Panc1 (cell line): ENCODE results near the gene MECR. TPM values are rescaled to one million over a fixed set of nuclear protein-coding genes. Genes with fewer than 3 reads are reported as not detected.

ENCODE experiments used
- ATAC-seq: fragments of 200-7000 bp; cut with Tn5 transposase; 2 replicates; pipeline ENCODE4 v1.9.1; 2020; ENCODE audit warnings: mild to moderate bottlenecking, moderate library complexity
- BruUV-seq: library from RNA; stranded (reverse); fragments of 400-500 nt; replicated peaks from 2 replicates; lab custom pipeline; 2021; lab: Mats Ljungman, UMichigan
- CTCF ChIA-PET: fragments of 300-600 bp; sonication (Branson Sonifier 250); formaldehyde crosslinking; loops from one replicate; lab custom pipeline; 2022; ENCODE audit warnings: antibody characterized with exemption; lab: Charles Lee
- POLR2A ChIA-PET: fragments of 300-600 bp; sonication (Branson Sonifier 250); formaldehyde crosslinking; loops from one replicate; lab custom pipeline; 2022; ENCODE audit warnings: antibody characterized with exemption; lab: Charles Lee
- DNase-seq: peaks from one replicate; pipeline ENCODE4 v3.0.0-alpha.2; 2010; ENCODE audit warnings: low read depth, low spot score
- H3K27ac ChIP-seq: 2 replicates; pipeline ENCODE4 v1.5.1; 2011; ENCODE audit warnings: mild to moderate bottlenecking, low read length, inconsistent platforms
- H3K27me3 ChIP-seq: fragments of 200-500 bp; sonication (Bioruptor generic); 2 replicates; pipeline ENCODE4 v1.6.0; 2014; ENCODE audit warnings: low read length, inconsistent platforms; ENCODE audit not compliant: control insufficient read depth, insufficient read depth
- H3K36me3 ChIP-seq: fragments of 200-500 bp; sonication (Bioruptor generic); 2 replicates; pipeline ENCODE4 v1.5.1; 2014; ENCODE audit warnings: inconsistent platforms, mild to moderate bottlenecking, low read length, moderate library complexity; ENCODE audit not compliant: control insufficient read depth, insufficient read depth
- H3K4me1 ChIP-seq: 2 replicates; pipeline ENCODE4 v1.5.1; 2011; ENCODE audit warnings: inconsistent platforms, mild to moderate bottlenecking, low read length, moderate library complexity; ENCODE audit not compliant: control insufficient read depth, insufficient read depth
- H3K4me3 ChIP-seq, 2 experiments: 2 replicates each; pipeline ENCODE4 v1.5.1; 2011 to 2012; ENCODE audit warnings: low read depth in 2 of 2, low read length in 2 of 2, mild to moderate bottlenecking in 2 of 2, inconsistent platforms in 1 of 2, moderate library complexity in 1 of 2
- H3K9me3 ChIP-seq: fragments of 200-500 bp; sonication (Bioruptor generic); 2 replicates; pipeline ENCODE4 v1.5.1; 2014; ENCODE audit warnings: low read depth, mild to moderate bottlenecking, inconsistent platforms, low read length, moderate library complexity; ENCODE audit not compliant: control insufficient read depth, insufficient read depth
- CTCF ChIP-seq: fragments of 450-650 bp; IDR thresholded peaks from 2 replicates; pipeline ENCODE4 v1.5.1; 2017; ENCODE audit warnings: mild to moderate bottlenecking
- POLR2AphosphoS5 ChIP-seq: IDR thresholded peaks from 2 replicates; pipeline ENCODE4 v1.6.1; 2012; ENCODE audit warnings: mild to moderate bottlenecking, low read depth, low read length, moderate library complexity
- REST ChIP-seq, 2 experiments: IDR thresholded peaks; 2 replicates each; pipeline ENCODE4 v1.6.1; 2011 to 2012; ENCODE audit warnings: low read depth in 2 of 2, control low read depth in 1 of 2, low read length in 1 of 2, mild to moderate bottlenecking in 1 of 2, moderate library complexity in 1 of 2; ENCODE audit not compliant: insufficient read depth in 1 of 2
- SIN3A ChIP-seq: IDR thresholded peaks from 2 replicates; pipeline ENCODE4 v1.6.1; 2012; ENCODE audit warnings: low read depth, mild to moderate bottlenecking, low read length, moderate library complexity, borderline replicate concordance; ENCODE audit not compliant: insufficient read depth
- TCF7L2 ChIP-seq: IDR thresholded peaks from 2 replicates; pipeline ENCODE4 v1.6.1; 2011; ENCODE audit warnings: mild to moderate bottlenecking, low read depth, low read length, inconsistent platforms
- in situ Hi-C: cut with HindIII; loops from 2 replicates; pipeline ENCODE4 v1.10.0; 2016; ENCODE audit warnings: low sequenced_read_pairs, low pct_unique_long_range_greater_than_20kb
- intact Hi-C: fragments of 100-400 bp; cut with micrococcal nuclease; formaldehyde crosslinking; loops from one replicate; pipeline ENCODE4 v1.10.0; 2022; ENCODE audit not compliant: unreplicated experiment
- total RNA-seq: library from RNA; stranded (reverse); gene quantifications from one replicate; pipeline ENCODE4 v1.2.1, GENCODE V29; 2021; ENCODE audit not compliant: unreplicated experiment

Gene MECR
- total RNA-seq, 1 experiment from 2014 or later = 25.7 TPM

- no peak for ATAC-seq
- ChIA-PET CTCF (no interaction called here), POLR2A (no interaction called here)
- no peak for TF ChIP-seq SIN3A
- no peak for TF ChIP-seq POLR2AphosphoS5
- TF ChIP-seq CTCF = no peak
- no peak for TF ChIP-seq TCF7L2
- no peak for TF ChIP-seq REST (IDR thresholded peaks at IDR 0.05; ENCODE audit: insufficient read depth in 1 of 2, low read depth in 2 of 2, low read length in 1 of 2)
- intact Hi-C loops = no loop called here
- Histone ChIP-seq H3K4me3 (no peak overlapping the region), H3K27me3 (no peaks in the 10 kb centered on the region), H3K36me3 (no peaks in the 10 kb centered on the region), H3K9me3 (no peaks in the 10 kb centered on the region), H3K27ac (no peak overlapping the region), H3K4me1 (no peaks in the 10 kb centered on the region)
- BruUV-seq = no TSS peak
- in situ Hi-C loops = no loop called here
- DNase-seq = no peak
Measured at GRCh38 chr1:29279406-29279805, 48.7 kb upstream of the MECR start.

GRCh38 chr1:29278124-29278523, 47.4 kb upstream of the MECR start:
- in situ Hi-C loops = no loop called here
- ChIA-PET CTCF (no interaction called here), POLR2A (no interaction called here)
- H3K27ac ChIP-seq = no peak overlapping the region
- ATAC-seq = no peak
- no peaks in the 10 kb centered on the region for H3K27me3 ChIP-seq
- intact Hi-C loops = no loop called here
- TF ChIP-seq POLR2AphosphoS5 = no peak
- TF ChIP-seq TCF7L2 = no peak
- TF ChIP-seq CTCF = no peak
- TF ChIP-seq SIN3A = no peak
- TF ChIP-seq REST (IDR thresholded peaks at IDR 0.05; ENCODE audit: insufficient read depth in 1 of 2, low read depth in 2 of 2, low read length in 1 of 2) = no peak
- no peaks in the 10 kb centered on the region for H3K9me3 ChIP-seq
- no TSS peak for BruUV-seq
- H3K4me1 ChIP-seq = no peaks in the 10 kb centered on the region
- no peak for DNase-seq
- no peak overlapping the region for H3K4me3 ChIP-seq
- no peaks in the 10 kb centered on the region for H3K36me3 ChIP-seq
